NB4 (cell line): ENCODE data around the gene TXNL1.

ENCODE experiments used
- CTCF ChIP-seq: IDR thresholded peaks from one replicate; pipeline ENCODE4 v1.5.1; 2012; ENCODE audit warnings: low read depth, low read length
- MAX ChIP-seq: IDR thresholded peaks from 2 replicates; pipeline ENCODE4 v1.6.1; 2011; ENCODE audit warnings: low read depth, low read length
- POLR2A ChIP-seq: IDR thresholded peaks from 2 replicates; pipeline ENCODE4 v1.6.1; 2011; ENCODE audit warnings: mild to moderate bottlenecking; ENCODE audit not compliant: insufficient read length; ENCODE audit errors: extremely low read depth

- TF ChIP-seq CTCF (no peak), POLR2A (no peak), MAX (no peak)
Observed at GRCh38 chr18:56569416-56569815, 69.0 kb downstream of the TXNL1 start.
